DND-41 (cell line): Measurements from ENCODE around the gene DNTT.

Experiments used
- ATAC-seq: fragments of 200-7000 bp; cut with Tn5 transposase; 3 replicates; pipeline ENCODE4 v1.9.1; 2021; ENCODE audit warnings: low read depth; ENCODE audit not compliant: insufficient read depth
- DNase-seq: peaks from one replicate; pipeline ENCODE4 v3.0.0-alpha.2; 2020
- H2AFZ ChIP-seq: 2 replicates; pipeline ENCODE4 v1.6.0; 2012; ENCODE audit warnings: low read depth, low read length
- H3K27ac ChIP-seq: 2 replicates; pipeline ENCODE4 v1.5.1; 2012; ENCODE audit warnings: low read length, inconsistent platforms
- H3K27me3 ChIP-seq: fragments of 200-600 bp; sonication (generic); 2 replicates; pipeline ENCODE4 v1.6.0; 2012; ENCODE audit warnings: low read length, mild to moderate bottlenecking, inconsistent platforms; ENCODE audit not compliant: insufficient read depth, poor library complexity
- H3K36me3 ChIP-seq: 2 replicates; pipeline ENCODE4 v1.5.1; 2012; ENCODE audit warnings: low read length, inconsistent platforms; ENCODE audit not compliant: insufficient read depth
- H3K4me1 ChIP-seq: 2 replicates; pipeline ENCODE4 v1.5.1; 2012; ENCODE audit warnings: mild to moderate bottlenecking, low read length; ENCODE audit not compliant: insufficient read depth
- H3K4me2 ChIP-seq: 2 replicates; pipeline ENCODE4 v1.6.0; 2012; ENCODE audit warnings: mild to moderate bottlenecking, moderate library complexity, low read length, inconsistent platforms; ENCODE audit not compliant: insufficient read depth
- H3K4me3 ChIP-seq, 2 experiments: fragments of 200-600 bp in 1 of 2; shearing (Covaris generic) in 1 of 2; 2 replicates each; pipeline ENCODE4 v1.5.1; 2012 to 2016; ENCODE audit warnings: inconsistent platforms in 2 of 2, low read length in 2 of 2, mild to moderate bottlenecking in 2 of 2, low read depth in 1 of 2, moderate library complexity in 1 of 2
- H3K79me2 ChIP-seq: 2 replicates; pipeline ENCODE4 v1.6.0; 2012; ENCODE audit warnings: low read length, inconsistent platforms; ENCODE audit not compliant: insufficient read depth
- H3K9ac ChIP-seq: 2 replicates; pipeline ENCODE4 v1.6.0; 2012; ENCODE audit warnings: low read depth, mild to moderate bottlenecking, inconsistent platforms, low read length, moderate library complexity
- H3K9me3 ChIP-seq: 2 replicates; pipeline ENCODE4 v1.5.1; 2012; ENCODE audit warnings: low read length, moderate library complexity, mild to moderate bottlenecking, inconsistent platforms; ENCODE audit not compliant: insufficient read depth, severe bottlenecking
- H4K20me1 ChIP-seq: 2 replicates; pipeline ENCODE4 v1.6.0; 2012; ENCODE audit warnings: low read length; ENCODE audit not compliant: insufficient read depth
- CTCF ChIP-seq: IDR thresholded peaks from 2 replicates; pipeline ENCODE4 v1.5.1; 2012; ENCODE audit warnings: borderline replicate concordance, low read length, moderate library complexity, mild to moderate bottlenecking; ENCODE audit not compliant: poor library complexity, severe bottlenecking; ENCODE audit errors: extremely low read depth
- EZH2 ChIP-seq: IDR thresholded peaks from 3 replicates; pipeline ENCODE4 v1.6.1; 2012; ENCODE audit warnings: borderline replicate concordance, low read depth, mild to moderate bottlenecking, moderate library complexity, low read length, inconsistent platforms; ENCODE audit not compliant: severe bottlenecking

Gene DNTT

GRCh38 chr10:96369890-96370583, 65.8 kb downstream of the DNTT start:
- Histone ChIP-seq H3K79me2 (no peaks in the 10 kb centered on the region), H4K20me1 (no peaks in the 10 kb centered on the region), H3K36me3 (no peaks in the 10 kb centered on the region), H3K9me3 (no peaks in the 10 kb centered on the region), H3K27ac (no peak overlapping the region), H3K4me1 (peaks cover 4% of the 10 kb centered on the region), H2AFZ (no peak overlapping the region), H3K4me3 (no peak overlapping the region), H3K9ac (no peak overlapping the region), H3K4me2 (no peak overlapping the region), H3K27me3 (no peaks in the 10 kb centered on the region)
- TF ChIP-seq EZH2, result no peak
- no peak for TF ChIP-seq CTCF
- DNase-seq (no peak), ATAC-seq (no peak)

GRCh38 chr10:96370584-96371157, 66.4 kb downstream of the DNTT start:
- Histone ChIP-seq H3K36me3 (no peaks in the 10 kb centered on the region), H3K9ac (no peak overlapping the region), H3K27ac (no peak overlapping the region), H2AFZ (no peak overlapping the region), H3K27me3 (no peaks in the 10 kb centered on the region), H3K79me2 (no peaks in the 10 kb centered on the region), H4K20me1 (no peaks in the 10 kb centered on the region), H3K4me1 (peaks cover 11% of the 10 kb centered on the region), H3K9me3 (no peaks in the 10 kb centered on the region), H3K4me3 (no peak overlapping the region), H3K4me2 (no peak overlapping the region)
- peak; percentile 65 for DNase-seq
- TF ChIP-seq CTCF (peak; percentile 89), EZH2 (no peak)
- ATAC-seq, result peak; percentile 61

DNA sequence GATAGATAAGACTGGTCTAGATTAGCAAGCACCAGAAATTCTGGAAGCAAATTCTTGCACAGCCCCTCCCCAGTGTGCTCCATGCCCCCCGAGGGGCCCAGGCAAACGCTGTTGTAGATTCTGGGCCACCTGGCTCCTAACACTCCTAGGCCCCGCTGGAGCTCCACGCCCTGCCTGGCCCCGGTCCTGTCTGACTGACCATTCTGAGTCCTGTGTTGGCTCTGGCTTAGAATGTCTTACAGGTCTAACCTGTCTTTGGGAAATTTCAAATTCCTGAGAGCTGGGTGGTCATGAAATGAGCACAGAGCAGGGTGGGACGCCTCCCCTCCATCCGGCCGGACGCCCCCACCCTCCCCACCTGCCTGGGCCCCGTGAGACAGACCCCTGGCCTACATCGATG, 67.1 kb downstream of the DNTT start:
- H3K9me3 ChIP-seq, result no peaks in the 10 kb centered on the region
- TF ChIP-seq CTCF (no peak), EZH2 (no peak)
- no peak overlapping the region for H2AFZ ChIP-seq
- H3K79me2 ChIP-seq, result no peaks in the 10 kb centered on the region
- H4K20me1 ChIP-seq, result no peaks in the 10 kb centered on the region
- H3K27ac ChIP-seq, result no peak overlapping the region
- H3K36me3 ChIP-seq, result no peaks in the 10 kb centered on the region
- H3K4me1 ChIP-seq, result peaks cover 13% of the 10 kb centered on the region
- no peak for ATAC-seq
- H3K4me2 ChIP-seq, result no peak overlapping the region
- H3K9ac ChIP-seq, result no peak overlapping the region
- H3K27me3 ChIP-seq, result no peaks in the 10 kb centered on the region
- DNase-seq, result no peak
- H3K4me3 ChIP-seq, result no peak overlapping the region
